GM19239 (cell line): ENCODE data around the gene CHRNA7.
"Not testable (repeated sequence)": the region's sequence is repeated elsewhere in the genome, so short reads cannot be mapped to it uniquely, and the experiment has no call there.

ENCODE experiments used
- DNase-seq: peaks from one replicate; pipeline ENCODE4 v3.0.0; 2011; ENCODE audit warnings: low spot score; ENCODE audit not compliant: insufficient read length
- FAIRE-seq: peaks from 2 replicates; lab custom pipeline; 2011; peaks lifted over from hg19 to GRCh38; lab: Jason Lieb, UNC

The CHRNA7 gene

DNA sequence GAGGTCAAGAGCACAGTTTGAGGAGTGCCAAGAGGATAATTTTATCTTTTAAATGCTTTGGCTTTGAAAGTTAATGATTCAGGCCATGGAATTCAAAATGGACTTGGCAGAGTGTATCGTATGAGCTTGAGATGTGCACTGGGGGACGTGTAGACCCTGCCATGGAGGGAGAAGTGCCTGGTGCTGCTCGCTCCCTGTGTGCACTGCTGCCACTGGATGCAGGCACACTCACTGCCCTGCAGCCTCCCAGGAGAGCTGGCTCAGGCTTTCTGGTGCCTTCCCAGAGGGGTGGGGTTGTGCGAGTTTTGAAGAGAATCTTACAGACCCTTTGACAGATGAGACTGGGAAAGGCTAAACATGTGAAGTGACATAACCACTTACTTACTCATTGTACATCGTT is 135.5 kb downstream of the CHRNA7 start:
- DNase-seq, FAIRE-seq: not testable (repeated sequence)

DNA sequence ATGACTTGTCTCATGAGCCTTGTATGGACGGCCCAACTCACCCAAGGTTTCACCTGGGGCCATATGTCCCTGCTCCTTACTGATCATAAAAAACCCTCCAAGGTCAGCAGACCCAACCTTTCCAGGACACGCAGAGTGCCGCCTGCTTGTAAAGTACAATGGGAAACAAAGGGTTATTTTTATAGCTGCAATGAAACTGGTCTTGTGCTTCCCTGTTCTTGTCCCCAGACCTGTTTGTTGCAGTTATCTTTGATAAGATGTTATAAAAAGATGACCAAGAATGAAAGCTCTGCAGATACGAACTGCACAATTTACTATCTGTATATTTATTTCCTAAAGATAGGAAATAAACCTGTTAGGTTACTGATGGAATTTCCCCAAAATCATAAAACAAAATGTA is 136.0 kb downstream of the CHRNA7 start:
- not testable (repeated sequence) for DNase-seq, FAIRE-seq

DNA sequence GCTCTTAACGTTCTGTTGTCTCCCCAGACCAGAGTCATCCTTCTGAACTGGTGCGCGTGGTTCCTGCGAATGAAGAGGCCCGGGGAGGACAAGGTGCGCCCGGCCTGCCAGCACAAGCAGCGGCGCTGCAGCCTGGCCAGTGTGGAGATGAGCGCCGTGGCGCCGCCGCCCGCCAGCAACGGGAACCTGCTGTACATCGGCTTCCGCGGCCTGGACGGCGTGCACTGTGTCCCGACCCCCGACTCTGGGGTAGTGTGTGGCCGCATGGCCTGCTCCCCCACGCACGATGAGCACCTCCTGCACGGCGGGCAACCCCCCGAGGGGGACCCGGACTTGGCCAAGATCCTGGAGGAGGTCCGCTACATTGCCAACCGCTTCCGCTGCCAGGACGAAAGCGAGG is 137.6 kb downstream of the CHRNA7 start:
- FAIRE-seq: not testable (repeated sequence)

DNA sequence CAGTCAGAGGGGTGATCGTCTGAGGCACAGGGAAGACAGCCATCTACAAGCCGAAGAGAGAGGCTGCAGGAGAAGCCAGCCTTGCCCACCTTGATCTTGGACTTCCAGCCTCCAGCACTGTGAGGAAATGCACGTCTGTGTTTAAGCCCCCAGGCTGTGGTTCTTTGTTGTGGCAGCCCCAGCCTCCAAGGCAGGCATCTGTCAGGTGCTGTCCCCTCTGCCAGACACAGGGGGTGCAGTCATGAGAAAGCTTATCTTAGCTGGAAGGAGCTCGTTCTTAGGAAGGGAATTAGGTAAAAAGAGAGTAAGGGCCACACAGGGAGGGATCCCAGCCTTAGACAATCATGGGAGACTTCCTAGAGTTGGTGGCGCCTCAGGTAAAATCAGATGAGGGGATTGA is 150.3 kb downstream of the CHRNA7 start:
- DNase-seq, FAIRE-seq: not testable (repeated sequence)

More for the DNA sequence above, 137.6 kb downstream of the CHRNA7 start:
- not testable (repeated sequence) for DNase-seq

DNA sequence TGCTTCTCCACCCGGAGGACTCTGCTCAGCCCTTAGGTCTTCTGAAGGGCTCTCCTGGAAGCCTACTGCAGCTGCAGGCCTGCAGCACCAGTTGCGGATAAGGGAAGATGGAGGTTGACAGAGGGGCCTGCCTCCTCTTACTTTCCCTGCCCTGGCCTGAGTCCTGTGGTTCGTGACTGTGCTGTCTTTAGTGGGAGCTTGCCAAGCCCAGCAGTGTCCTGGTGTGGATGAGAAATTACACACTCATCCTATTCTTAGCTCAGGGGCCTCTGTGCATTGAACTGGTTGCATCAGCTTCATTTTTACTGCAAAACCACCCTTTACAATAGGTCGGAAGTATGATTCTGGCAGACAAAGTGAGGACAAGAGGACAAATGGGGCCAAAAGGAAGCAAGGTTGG is 163.5 kb downstream of the CHRNA7 start:
- not testable (repeated sequence) for DNase-seq, FAIRE-seq

DNA sequence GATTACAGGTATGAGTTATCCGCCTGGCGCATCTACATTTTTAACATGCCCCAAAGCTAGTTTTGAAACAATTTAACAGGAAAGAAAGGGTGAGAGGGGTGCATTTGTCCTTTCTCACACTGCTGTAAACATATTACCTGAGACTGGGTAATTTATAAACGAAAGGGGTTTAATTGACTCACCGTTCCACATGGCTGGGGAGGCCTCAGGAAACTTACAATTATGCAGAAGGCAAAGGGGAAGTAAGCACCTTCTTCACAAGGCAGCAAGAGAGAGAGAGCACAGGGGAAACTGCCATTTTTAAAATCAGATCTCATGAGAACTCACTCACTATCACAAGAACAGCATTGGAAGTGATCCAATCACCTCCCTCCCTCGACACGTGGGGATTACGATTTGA is 165.9 kb downstream of the CHRNA7 start:
- peak; percentile 94 for FAIRE-seq
- DNase-seq: not testable (repeated sequence)

DNA sequence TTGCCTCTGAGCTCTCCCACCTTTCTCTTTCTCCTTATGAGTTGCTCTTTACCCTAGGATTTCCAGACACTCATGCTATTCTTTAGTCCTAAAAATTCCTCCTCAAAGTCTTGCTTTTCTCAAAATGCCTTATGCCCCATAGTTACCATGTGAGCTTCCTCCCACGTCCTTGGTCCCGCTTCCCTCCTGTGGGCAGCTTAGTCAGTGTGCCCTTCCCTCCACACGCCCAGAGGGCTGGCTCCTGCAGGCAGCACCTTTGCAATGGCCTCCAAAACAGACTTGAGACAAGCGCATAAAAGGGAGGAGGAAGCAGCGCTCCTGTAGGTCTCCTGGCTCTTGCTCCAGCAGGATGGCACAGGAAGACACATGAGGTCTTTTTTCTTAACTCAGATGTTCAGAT is 168.6 kb downstream of the CHRNA7 start:
- FAIRE-seq, DNase-seq: not testable (repeated sequence)

DNA sequence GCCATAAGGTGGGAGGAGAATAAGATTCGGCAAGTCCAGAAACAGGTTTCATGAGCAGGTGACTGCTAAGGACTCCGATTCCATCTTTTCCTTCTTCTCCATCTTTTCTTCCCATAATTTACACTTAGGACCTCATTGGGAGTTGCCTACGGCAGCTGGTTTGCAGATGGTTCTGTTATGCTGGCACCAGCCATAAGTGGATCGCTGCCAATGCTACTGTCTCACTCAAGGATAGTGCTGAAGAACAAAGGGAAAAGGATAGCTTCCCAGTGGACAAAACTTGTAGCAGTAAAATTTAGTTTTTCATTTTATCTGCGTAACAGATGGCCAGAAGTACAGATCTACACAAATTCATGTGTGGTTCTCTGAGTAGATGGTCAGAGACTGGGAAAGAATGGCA is 178.8 kb downstream of the CHRNA7 start:
- not testable (repeated sequence) for DNase-seq, FAIRE-seq

DNA sequence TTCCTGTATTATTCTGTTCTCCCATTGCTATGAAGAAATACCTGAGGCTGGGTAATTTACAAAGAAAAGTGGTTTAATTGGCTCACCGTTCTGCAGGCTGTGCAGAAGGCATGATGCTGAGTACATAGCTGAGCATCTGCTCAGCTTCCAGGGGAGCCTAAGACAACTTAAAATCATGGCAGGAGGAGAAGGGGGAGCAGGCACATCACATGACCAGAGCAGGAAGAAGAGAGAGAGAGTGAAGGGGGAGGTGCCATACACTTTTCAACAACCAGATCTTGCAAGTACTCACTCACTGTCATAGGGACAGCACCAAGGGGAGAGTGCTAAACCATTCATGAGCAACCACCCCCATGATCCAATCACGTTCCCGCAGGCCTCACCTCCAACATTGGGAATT is 188.4 kb downstream of the CHRNA7 start:
- FAIRE-seq (no peak), DNase-seq (no peak)
